ENCODE measurements around the gene ZBTB20. TPM values are rescaled to one million over a fixed set of nuclear protein-coding genes. Genes with fewer than 3 reads are reported as not detected.

ZBTB20 gene
- total RNA-seq, 2 donors from 2014 or later = 112 to 120 TPM

GRCh38 chr3:114323546-114324254 lies 823.4 kb downstream of the ZBTB20 start:
- Histone ChIP-seq H3K27me3 (replicated peaks; ENCODE audit: insufficient read depth) (no peaks in the 10 kb centered on the region), H3K27ac (no peak overlapping the region)

GRCh38 chr3:114320246-114320645 lies 826.8 kb downstream of the ZBTB20 start:
- Histone ChIP-seq H3K4me1 (ENCODE audit: control insufficient read depth in 1 of 2, low read depth in 2 of 2) (no peaks in the 10 kb centered on the region), H3K4me3 (no peak overlapping the region), H3K9me3 (no peaks in the 10 kb centered on the region), H3K36me3 (no peaks in the 10 kb centered on the region), H3K27me3 (replicated peaks; ENCODE audit: insufficient read depth) (no peaks in the 10 kb centered on the region), H3K27ac (no peak overlapping the region)
- ATAC-seq (ENCODE audit: insufficient number of reproducible peaks, low FRiP score, low read depth) (no peak), DNase-seq (ENCODE audit: low spot score) (no peak)
- TF ChIP-seq CTCF (IDR thresholded peaks at IDR 0.05) = no peak

More at GRCh38 chr3:114323546-114324254, 823.4 kb downstream of the ZBTB20 start:
- no peak for DNase-seq (ENCODE audit: low spot score)
- Histone ChIP-seq H3K4me1 (ENCODE audit: control insufficient read depth in 1 of 2, low read depth in 2 of 2) (no peaks in the 10 kb centered on the region), H3K4me3 (no peak overlapping the region), H3K36me3 (no peaks in the 10 kb centered on the region), H3K9me3 (no peaks in the 10 kb centered on the region)
- ATAC-seq (ENCODE audit: insufficient number of reproducible peaks, low FRiP score, low read depth) = no peak
- TF ChIP-seq CTCF (IDR thresholded peaks at IDR 0.05) = no peak

GRCh38 chr3:114319453-114319852 lies 827.6 kb downstream of the ZBTB20 start:
- no peaks in the 10 kb centered on the region for H3K4me1 ChIP-seq (ENCODE audit: control insufficient read depth in 1 of 2, low read depth in 2 of 2)
- H3K27me3 ChIP-seq (replicated peaks; ENCODE audit: insufficient read depth) = no peaks in the 10 kb centered on the region
- ATAC-seq (ENCODE audit: insufficient number of reproducible peaks, low FRiP score, low read depth) (no peak), DNase-seq (ENCODE audit: low spot score) (no peak)
- no peaks in the 10 kb centered on the region for H3K36me3 ChIP-seq
- no peaks in the 10 kb centered on the region for H3K9me3 ChIP-seq
- TF ChIP-seq CTCF (IDR thresholded peaks at IDR 0.05) = no peak
- no peak overlapping the region for H3K27ac ChIP-seq
- no peak overlapping the region for H3K4me3 ChIP-seq

- Histone ChIP-seq H3K4me3 (no peak overlapping the region), H3K9me3 (no peaks in the 10 kb centered on the region), H3K27ac (no peak overlapping the region), H3K27me3 (replicated peaks; ENCODE audit: insufficient read depth) (no peaks in the 10 kb centered on the region), H3K4me1 (ENCODE audit: control insufficient read depth in 1 of 2, low read depth in 2 of 2) (no peaks in the 10 kb centered on the region), H3K36me3 (no peaks in the 10 kb centered on the region)
- DNase-seq (ENCODE audit: low spot score) (no peak), ATAC-seq (ENCODE audit: insufficient number of reproducible peaks, low FRiP score, low read depth) (no peak)
- TF ChIP-seq CTCF (IDR thresholded peaks at IDR 0.05) = no peak
Measured at GRCh38 chr3:114318295-114318694, 828.8 kb downstream of the ZBTB20 start.

- ATAC-seq (ENCODE audit: insufficient number of reproducible peaks, low FRiP score, low read depth) = no peak
- H3K27me3 ChIP-seq (replicated peaks; ENCODE audit: insufficient read depth) = no peaks in the 10 kb centered on the region
- TF ChIP-seq CTCF (IDR thresholded peaks at IDR 0.05) = no peak
- no peak for DNase-seq (ENCODE audit: low spot score)
- no peaks in the 10 kb centered on the region for H3K36me3 ChIP-seq
- H3K9me3 ChIP-seq = no peaks in the 10 kb centered on the region
- no peak overlapping the region for H3K27ac ChIP-seq
- no peaks in the 10 kb centered on the region for H3K4me1 ChIP-seq (ENCODE audit: control insufficient read depth in 1 of 2, low read depth in 2 of 2)
- H3K4me3 ChIP-seq = no peak overlapping the region
Measured at GRCh38 chr3:114314282-114314681, 832.8 kb downstream of the ZBTB20 start.
